IMR-90 (cell line): ENCODE results near the gene ZMIZ1. TPM values are rescaled to one million over a fixed set of nuclear protein-coding genes. Genes with fewer than 3 reads are reported as not detected.
A peak's percentile ranks its signal among the peaks of the same experiment; 100 is the strongest.

Source experiments
- ATAC-seq: fragments of 200-7000 bp; cut with Tn5 transposase; 2 replicates; pipeline ENCODE4 v1.9.1; 2020; ENCODE audit warnings: low read depth, mild to moderate bottlenecking, moderate library complexity
- BruUV-seq: library from RNA; stranded (reverse); fragments of 400-500 nt; replicated peaks from 2 replicates; lab custom pipeline; 2021; lab: Mats Ljungman, UMichigan
- CTCF ChIA-PET: fragments of 300-600 bp; formaldehyde crosslinking; extraction: SDS; loops from one replicate; lab custom pipeline; 2021; ENCODE audit warnings: antibody characterized with exemption; lab: Yijun Ruan, JAX
- POLR2A ChIA-PET: fragments of 300-600 bp; sonication (Branson Sonifier 250); formaldehyde crosslinking; loops from one replicate; lab custom pipeline; 2022; ENCODE audit warnings: antibody characterized with exemption; ENCODE audit not compliant: unreplicated experiment; lab: Charles Lee
- DNase-seq: peaks from one replicate; pipeline ENCODE4 v3.0.0; 2013
- H2AFZ ChIP-seq: replicated peaks from 2 replicates; pipeline ENCODE3; 2013; ENCODE audit warnings: low read length, mild to moderate bottlenecking; ENCODE audit not compliant: poor library complexity
- H2AK5ac ChIP-seq: 2 replicates; pipeline ENCODE4 v1.6.1; 2013; ENCODE audit warnings: low read depth, low read length, inconsistent platforms
- H2AK9ac ChIP-seq: replicated peaks from 2 replicates; pipeline ENCODE3; 2013; ENCODE audit warnings: mild to moderate bottlenecking, low read depth, low read length, moderate library complexity; ENCODE audit not compliant: poor library complexity
- H2BK120ac ChIP-seq: 2 replicates; pipeline ENCODE4 v1.6.1; 2013; ENCODE audit warnings: low read depth, low read length, inconsistent platforms
- H2BK15ac ChIP-seq: 3 replicates; pipeline ENCODE4 v1.6.1; 2013; ENCODE audit warnings: low read depth, low read length, inconsistent platforms
- H2BK20ac ChIP-seq: 2 replicates; pipeline ENCODE4 v1.6.1; 2013; ENCODE audit warnings: low read depth, mild to moderate bottlenecking, inconsistent platforms, low read length, moderate library complexity
- H2BK5ac ChIP-seq: 2 replicates; pipeline ENCODE4 v1.6.1; 2013; ENCODE audit warnings: mild to moderate bottlenecking, low read depth, low read length, inconsistent platforms; ENCODE audit not compliant: poor library complexity, severe bottlenecking
- H3K14ac ChIP-seq: replicated peaks from 2 replicates; pipeline ENCODE4 v1.6.1; 2013; ENCODE audit warnings: low read depth, low read length, inconsistent platforms
- H3K18ac ChIP-seq: 2 replicates; pipeline ENCODE4 v1.6.1; 2013; ENCODE audit warnings: low read depth, low read length, control low read depth
- H3K23ac ChIP-seq: 2 replicates; pipeline ENCODE4 v1.6.1; 2013; ENCODE audit warnings: low read depth, low read length, inconsistent platforms
- H3K27ac ChIP-seq: 2 replicates; pipeline ENCODE4 v1.5.1; 2013; ENCODE audit warnings: mild to moderate bottlenecking, control low read depth, low read length; ENCODE audit not compliant: insufficient read depth
- H3K27me3 ChIP-seq: 2 replicates; pipeline ENCODE4 v1.6.1; 2013; ENCODE audit warnings: low read length; ENCODE audit not compliant: control insufficient read depth, insufficient read depth
- H3K36me3 ChIP-seq: 2 replicates; pipeline ENCODE4 v1.6.1; 2013; ENCODE audit warnings: low read length, mixed read lengths; ENCODE audit not compliant: control insufficient read depth, insufficient read depth
- H3K4ac ChIP-seq: 2 replicates; pipeline ENCODE4 v1.6.1; 2013; ENCODE audit warnings: low read depth, low read length, inconsistent platforms
- H3K4me1 ChIP-seq: 2 replicates; pipeline ENCODE4 v1.6.1; 2013; ENCODE audit warnings: low read length, mixed read lengths; ENCODE audit not compliant: control insufficient read depth, insufficient read depth
- H3K4me2 ChIP-seq: 2 replicates; pipeline ENCODE4 v1.6.1; 2013; ENCODE audit warnings: low read depth, mild to moderate bottlenecking, control low read depth, low read length, moderate library complexity
- H3K4me3 ChIP-seq: 2 replicates; pipeline ENCODE4 v1.5.1; 2013; ENCODE audit warnings: low read depth, mild to moderate bottlenecking, control low read depth, low read length, moderate library complexity; ENCODE audit not compliant: insufficient read depth
- H3K56ac ChIP-seq: 2 replicates; pipeline ENCODE4 v1.6.1; 2013; ENCODE audit warnings: low read length, inconsistent platforms; ENCODE audit not compliant: insufficient read depth; ENCODE audit errors: extremely low read depth
- H3K79me1 ChIP-seq, 2 experiments: 2 replicates each; pipeline ENCODE4 v1.6.1; 2013; ENCODE audit warnings: low read length in 2 of 2, inconsistent platforms in 1 of 2, low read depth in 1 of 2
- H3K9ac ChIP-seq: 2 replicates; pipeline ENCODE4 v1.6.1; 2013; ENCODE audit warnings: low read depth, low read length, control low read depth
- H3K9me1 ChIP-seq: 2 replicates; pipeline ENCODE4 v1.6.1; 2013; ENCODE audit warnings: low read length, inconsistent platforms; ENCODE audit not compliant: insufficient read depth
- H3K9me3 ChIP-seq: 2 replicates; pipeline ENCODE4 v1.6.1; 2013; ENCODE audit warnings: low read length; ENCODE audit not compliant: control insufficient read depth, insufficient read depth
- H4K20me1 ChIP-seq: 2 replicates; pipeline ENCODE4 v1.6.1; 2013; ENCODE audit warnings: low read length, inconsistent platforms; ENCODE audit not compliant: insufficient read depth
- H4K5ac ChIP-seq: 2 replicates; pipeline ENCODE4 v1.6.1; 2013; ENCODE audit warnings: mild to moderate bottlenecking, low read depth, low read length, control low read depth
- H4K8ac ChIP-seq, 2 experiments: 2 replicates each; pipeline ENCODE4 v1.6.1; 2013; ENCODE audit warnings: low read depth in 2 of 2, low read length in 2 of 2, control low read depth in 1 of 2, inconsistent platforms in 1 of 2
- H4K91ac ChIP-seq: 2 replicates; pipeline ENCODE4 v1.6.1; 2013; ENCODE audit warnings: low read depth, low read length, inconsistent platforms; ENCODE audit not compliant: insufficient read depth
- BHLHE40 ChIP-seq: fragments of 150-350 bp; IDR thresholded peaks from 2 replicates; pipeline ENCODE4 v1.6.1; 2016; ENCODE audit warnings: mild to moderate bottlenecking, low read depth, low read length
- CEBPB ChIP-seq: IDR thresholded peaks from 2 replicates; pipeline ENCODE4 v1.6.1; 2012; ENCODE audit warnings: low read depth, low read length, improper control_type of control experiment
- CHD1 ChIP-seq: IDR thresholded peaks from 2 replicates; pipeline ENCODE4 v1.6.1; 2012; ENCODE audit warnings: low read depth, low read length, improper control_type of control experiment
- ELK1 ChIP-seq: fragments of 150-350 bp; IDR thresholded peaks from 2 replicates; pipeline ENCODE4 v1.6.1; 2016; ENCODE audit warnings: low read depth, mild to moderate bottlenecking, low read length, moderate library complexity, borderline replicate concordance
- MAZ ChIP-seq: IDR thresholded peaks from 2 replicates; pipeline ENCODE4 v1.6.1; 2012; ENCODE audit warnings: low read depth, mild to moderate bottlenecking, low read length, improper control_type of control experiment, moderate library complexity, borderline replicate concordance
- MXI1 ChIP-seq: IDR thresholded peaks from 2 replicates; pipeline ENCODE4 v1.6.1; 2012; ENCODE audit warnings: low read depth, mild to moderate bottlenecking, low read length, moderate library complexity, borderline replicate concordance
- NFE2L2 ChIP-seq: fragments of 150-350 bp; IDR thresholded peaks from 2 replicates; pipeline ENCODE4 v1.6.1; 2016; ENCODE audit warnings: low read depth, mild to moderate bottlenecking, low read length
- POLR2A ChIP-seq: IDR thresholded peaks from 2 replicates; pipeline ENCODE4 v1.6.1; 2012; ENCODE audit warnings: mild to moderate bottlenecking, low read depth, low read length
- RAD21 ChIP-seq: IDR thresholded peaks from 2 replicates; pipeline ENCODE4 v1.6.1; 2012; ENCODE audit warnings: low read length, improper control_type of control experiment
- RCOR1 ChIP-seq: IDR thresholded peaks from 2 replicates; pipeline ENCODE4 v1.6.1; 2012; ENCODE audit warnings: mild to moderate bottlenecking, low read length, improper control_type of control experiment; ENCODE audit not compliant: insufficient replicate concordance
- RFX5 ChIP-seq: IDR thresholded peaks from 2 replicates; pipeline ENCODE4 v1.8.0; 2012; ENCODE audit warnings: low read depth, mild to moderate bottlenecking, low read length, moderate library complexity
- USF2 ChIP-seq: fragments of 150-350 bp; IDR thresholded peaks from 2 replicates; pipeline ENCODE4 v1.6.1; 2017; ENCODE audit warnings: mild to moderate bottlenecking, antibody characterized with exemption, low read length, low read depth
- WGBS, 2 experiments: methylation state at CpG; one replicate each; pipeline versions ENCODE4 v1.1.5 to v1.1.7; 2013; ENCODE audit warnings: missing lambda C conversion rate in 2 of 2; ENCODE audit not compliant: insufficient read length in 1 of 2; ENCODE audit errors: extremely low coverage in 2 of 2; 5-methylcytosine and 5-hydroxymethylcytosine counted together
- dilution Hi-C: fragments of 300-500 bp; cut with HindIII; formaldehyde crosslinking; loops from one replicate; pipeline ENCODE4 v1.14.3; 2018; ENCODE audit warnings: low sequenced_read_pairs; ENCODE audit not compliant: unreplicated experiment
- in situ Hi-C: fragments of 300-500 bp; cut with MboI; formaldehyde crosslinking; loops from 3 replicates; pipeline ENCODE4 v1.14.3; 2019; ENCODE audit warnings: low sequenced_read_pairs, inconsistent platforms, mixed read lengths
- intact Hi-C: fragments of 100-400 bp; cut with micrococcal nuclease; formaldehyde crosslinking; loops from 2 replicates; pipeline ENCODE4 v1.10.0; 2022
- polyA plus RNA-seq, 3 experiments: library from polyadenylated mRNA; depleted of rRNA; stranded (reverse); fragments of >200 nt; gene quantifications; 2 replicates each; pipeline ENCODE4 v1.2.3, GENCODE V29; 2012; ENCODE audit warnings: low replicate concordance in 1 of 3
- total RNA-seq: library from RNA; depleted of rRNA; stranded (reverse); fragments of >200 nt; gene quantifications from 2 replicates; pipeline ENCODE4 v1.2.3, GENCODE V29; 2012

The ZMIZ1 gene
- total and polyA plus RNA-seq, 2 of the 4 experiments (the other 2 are of a cell fraction) = 6.6 to 48.7 TPM

GRCh38 chr10:79221110-79222051, 152.6 kb downstream of the ZMIZ1 start:
- Histone ChIP-seq H3K9me3 (no peaks in the 10 kb centered on the region), H3K27me3 (no peaks in the 10 kb centered on the region), H2BK20ac (no peak overlapping the region), H3K4me2 (no peak overlapping the region), H3K56ac (no peak overlapping the region), H2BK15ac (peak overlapping the region; percentile 46; the same call in 2 of the 3 replicates), H2BK5ac (peak overlapping the region; percentile 20), H3K23ac (peak overlapping the region; percentile 82), H4K91ac (peak overlapping the region; percentile 86), H3K14ac (peak overlapping the region; percentile 5), H3K4ac (peak overlapping the region; percentile 78), H2AFZ (peak overlapping the region; percentile 81), H4K5ac (peak overlapping the region; percentile 5; the same call in 1 of the 2 replicates), H2AK9ac (peak overlapping the region; percentile 71), H3K4me3 (no peak overlapping the region), H4K20me1 (peaks cover 54% of the 10 kb centered on the region), H3K27ac (peak overlapping the region; percentile 56), H3K18ac (no peak overlapping the region), H3K9me1 (peaks cover 30% of the 10 kb centered on the region), H2BK120ac (peak overlapping the region; percentile 7; the same call in 1 of the 2 replicates), H3K36me3 (peaks cover 48% of the 10 kb centered on the region), H3K79me1 (peaks cover 45 to 94% of the 10 kb centered on the region in 2 experiments), H3K9ac (no peak overlapping the region), H3K4me1 (peaks cover 48% of the 10 kb centered on the region), H2AK5ac (peak overlapping the region; percentile 83), H4K8ac (no peak overlapping the region; a peak in 2 of 4 replicates)
- POLR2A ChIA-PET = no interaction called here
- in situ Hi-C loops (no loop called here), intact Hi-C loops (no loop called here), dilution Hi-C loops (no loop called here)
- BruUV-seq = no TSS peak
- ATAC-seq = peak; percentile 74
- 19% methylated on average over 24 of the region's 38 CpGs; no CpG with 5 or more reads in 1 of the 2 experiments for WGBS, 2 experiments
- TF ChIP-seq CEBPB (no peak), MXI1 (peak; percentile 95), ELK1 (no peak), MAZ (peak; percentile 20; the same call in 1 of the 2 replicates), NFE2L2 (no peak), RFX5 (no peak), POLR2A (no peak), CHD1 (no peak), RAD21 (no peak; the same call in 1 of the 2 replicates), USF2 (peak; percentile 63), BHLHE40 (peak; percentile 98), RCOR1 (no peak)
- CTCF ChIA-PET = no interaction called here
- peak; percentile 95 for DNase-seq
